ENCODE data around the gene MYZAP. TPM values are rescaled to one million over a fixed set of nuclear protein-coding genes. Genes with fewer than 3 reads are reported as not detected.

Gene MYZAP
- polyA plus RNA-seq, 2 of the 4 experiments (the other 2 are of a cell fraction), result 1.2 to 2.4 TPM

DNA sequence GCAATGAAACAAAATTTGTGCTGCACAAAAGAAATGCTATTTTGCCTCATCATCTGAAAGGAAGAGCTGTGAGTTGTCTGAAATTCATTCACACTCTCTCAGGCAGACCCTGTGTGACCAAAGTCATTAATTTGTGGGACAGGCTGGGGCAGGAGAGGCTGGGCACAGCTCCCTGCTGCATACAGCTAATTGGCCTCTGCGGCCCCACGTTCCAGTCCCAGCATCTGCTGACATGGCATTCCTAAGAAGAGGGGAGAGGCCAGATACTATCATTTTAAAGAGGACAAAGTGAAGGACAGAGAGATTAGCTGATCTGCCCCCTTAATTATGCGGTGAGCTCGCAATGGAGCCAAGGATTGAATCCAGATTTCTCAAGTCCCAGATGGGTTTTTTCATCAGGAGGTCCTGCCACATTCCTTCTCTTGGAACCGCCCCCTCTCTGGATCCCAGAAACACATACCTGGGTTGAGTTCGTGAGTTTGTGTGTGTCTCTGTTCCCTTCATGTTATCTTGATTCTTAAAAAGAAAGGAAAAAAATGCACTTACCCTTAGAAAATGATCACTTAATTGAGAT, 139.9 kb downstream of the MYZAP start:
- TF ChIP-seq ZNF302 (CRISPR knock-in tag; IDR thresholded peaks at IDR 0.05), result no peak
- TF ChIP-seq MAFK (IDR thresholded peaks at IDR 0.05; ENCODE audit: partially characterized antibody), result peak; percentile 82
- ChIA-PET CTCF (interaction anchor here (0.6 to 14.9 kb wide), 36 partner anchors 8 to 1798 kb away, joined by 3 to 197 read pairs (median 4); no protein-coding TSS in a partner anchor), POLR2A (interaction anchor here (0.6 kb wide), 1 partner anchor 1190 kb away, joined by 3 read pairs; no protein-coding TSS in a partner anchor)
- Histone ChIP-seq H3K4me3 (no peak overlapping the region), H3K9me3 (no peaks in the 10 kb centered on the region; the same call in 2 of the 3 replicates), H3K4me1 (no peaks in the 10 kb centered on the region), H3K4me2 (no peak overlapping the region), H3K27ac (no peak overlapping the region)
- WGBS (ENCODE audit: missing lambda C conversion rate), result 80% methylated on average over 6 of the region's 6 CpGs
- no peak for DNase-seq (ENCODE audit: low read depth in 1 of 2, low spot score in 1 of 2)
- FAIRE-seq, result no peak
- no peak for ATAC-seq

DNA sequence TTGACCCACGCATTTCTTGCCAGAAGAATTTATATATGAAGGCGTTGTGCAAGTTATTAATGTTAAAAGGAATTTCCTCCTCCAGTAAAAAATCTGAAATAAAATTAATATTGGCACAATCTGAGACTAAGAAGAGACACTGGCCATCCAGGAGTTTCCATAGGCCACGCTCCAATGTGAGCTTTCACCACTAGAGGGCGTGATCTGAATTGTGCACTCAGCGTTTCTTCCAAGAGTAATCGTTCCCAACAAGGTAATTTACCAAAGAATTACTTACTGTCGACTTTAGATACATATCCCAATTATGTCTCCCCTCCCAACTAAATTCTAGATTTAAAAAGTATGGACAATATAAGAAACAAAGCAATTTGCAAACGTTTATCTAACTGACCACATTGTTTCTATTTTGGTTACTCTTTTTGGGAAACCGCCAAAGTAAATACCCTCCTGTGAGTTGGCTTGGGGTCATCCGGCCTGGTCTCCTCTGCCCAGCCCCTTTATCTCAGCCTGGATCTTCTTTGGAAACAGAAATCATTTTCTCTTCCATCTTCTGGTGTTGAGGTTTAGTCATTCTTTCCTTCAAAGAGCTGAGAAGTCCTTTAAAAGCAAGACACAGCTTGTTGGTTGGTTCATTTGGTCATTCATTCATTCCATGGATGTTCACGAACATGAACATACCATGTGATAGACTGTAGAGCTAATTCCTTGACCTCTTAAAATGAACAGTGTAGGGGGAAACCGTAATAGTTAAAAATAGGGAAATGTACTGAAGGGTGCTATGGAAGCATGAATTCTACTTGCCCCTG, 141.0 kb downstream of the MYZAP start:
- ATAC-seq (peak; percentile 81 to 93), DNase-seq (ENCODE audit: low read depth in 1 of 2, low spot score in 1 of 2) (peak; percentile 46 to 64), FAIRE-seq (peak; percentile 95)
- WGBS (ENCODE audit: missing lambda C conversion rate), result 22% methylated on average over 12 of the region's 12 CpGs
- peaks cover 5% of the 10 kb centered on the region; the same call in 2 of the 3 replicates for H3K9me3 ChIP-seq
- H3K4me2 ChIP-seq, result peak overlapping the region; percentile 30; the same call in 2 of the 3 replicates
- CTCF ChIA-PET, result interaction anchor here (0.5 to 14.9 kb wide), 51 partner anchors 9 to 1797 kb away, joined by 3 to 197 read pairs (median 4); no protein-coding TSS in a partner anchor
- no peaks in the 10 kb centered on the region for H3K4me1 ChIP-seq
- H3K27ac ChIP-seq, result no peak overlapping the region
- POLR2A ChIA-PET, result interaction anchor here (1.4 kb wide), 1 partner anchor 26 kb away, joined by 3 read pairs; the partner anchor contains the start of gene POLR2M
- H3K4me3 ChIP-seq, result no peak overlapping the region
- peak; percentile 97 for TF ChIP-seq MAFK (IDR thresholded peaks at IDR 0.05; ENCODE audit: partially characterized antibody)
- peak; percentile 57 to 61 for TF ChIP-seq RAD21 (conservative IDR thresholded peaks at IDR 0.05 in 1 of 2, IDR thresholded peaks at IDR 0.05 in 1 of 2)
- TF ChIP-seq, protein P1, sequence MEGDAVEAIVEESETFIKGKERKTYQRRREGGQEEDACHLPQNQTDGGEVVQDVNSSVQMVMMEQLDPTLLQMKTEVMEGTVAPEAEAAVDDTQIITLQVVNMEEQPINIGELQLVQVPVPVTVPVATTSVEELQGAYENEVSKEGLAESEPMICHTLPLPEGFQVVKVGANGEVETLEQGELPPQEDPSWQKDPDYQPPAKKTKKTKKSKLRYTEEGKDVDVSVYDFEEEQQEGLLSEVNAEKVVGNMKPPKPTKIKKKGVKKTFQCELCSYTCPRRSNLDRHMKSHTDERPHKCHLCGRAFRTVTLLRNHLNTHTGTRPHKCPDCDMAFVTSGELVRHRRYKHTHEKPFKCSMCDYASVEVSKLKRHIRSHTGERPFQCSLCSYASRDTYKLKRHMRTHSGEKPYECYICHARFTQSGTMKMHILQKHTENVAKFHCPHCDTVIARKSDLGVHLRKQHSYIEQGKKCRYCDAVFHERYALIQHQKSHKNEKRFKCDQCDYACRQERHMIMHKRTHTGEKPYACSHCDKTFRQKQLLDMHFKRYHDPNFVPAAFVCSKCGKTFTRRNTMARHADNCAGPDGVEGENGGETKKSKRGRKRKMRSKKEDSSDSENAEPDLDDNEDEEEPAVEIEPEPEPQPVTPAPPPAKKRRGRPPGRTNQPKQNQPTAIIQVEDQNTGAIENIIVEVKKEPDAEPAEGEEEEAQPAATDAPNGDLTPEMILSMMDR (IDR thresholded peaks at IDR 0.05), result peak; percentile 94
- TF ChIP-seq POLR2AphosphoS2 (conservative IDR thresholded peaks at IDR 0.05; ENCODE audit: low read length), result no peak
- TF ChIP-seq, protein P2, sequence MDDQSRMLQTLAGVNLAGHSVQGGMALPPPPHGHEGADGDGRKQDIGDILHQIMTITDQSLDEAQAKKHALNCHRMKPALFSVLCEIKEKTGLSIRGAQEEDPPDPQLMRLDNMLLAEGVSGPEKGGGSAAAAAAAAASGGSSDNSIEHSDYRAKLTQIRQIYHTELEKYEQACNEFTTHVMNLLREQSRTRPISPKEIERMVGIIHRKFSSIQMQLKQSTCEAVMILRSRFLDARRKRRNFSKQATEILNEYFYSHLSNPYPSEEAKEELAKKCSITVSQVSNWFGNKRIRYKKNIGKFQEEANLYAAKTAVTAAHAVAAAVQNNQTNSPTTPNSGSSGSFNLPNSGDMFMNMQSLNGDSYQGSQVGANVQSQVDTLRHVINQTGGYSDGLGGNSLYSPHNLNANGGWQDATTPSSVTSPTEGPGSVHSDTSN (IDR thresholded peaks at IDR 0.05), result no peak
- peak; percentile 67 for TF ChIP-seq SMC3 (IDR thresholded peaks at IDR 0.05)
- peak; percentile 76; the same call in 1 of the 2 replicates for TF ChIP-seq FOXS1 (CRISPR knock-in tag; IDR thresholded peaks at IDR 0.05)

DNA sequence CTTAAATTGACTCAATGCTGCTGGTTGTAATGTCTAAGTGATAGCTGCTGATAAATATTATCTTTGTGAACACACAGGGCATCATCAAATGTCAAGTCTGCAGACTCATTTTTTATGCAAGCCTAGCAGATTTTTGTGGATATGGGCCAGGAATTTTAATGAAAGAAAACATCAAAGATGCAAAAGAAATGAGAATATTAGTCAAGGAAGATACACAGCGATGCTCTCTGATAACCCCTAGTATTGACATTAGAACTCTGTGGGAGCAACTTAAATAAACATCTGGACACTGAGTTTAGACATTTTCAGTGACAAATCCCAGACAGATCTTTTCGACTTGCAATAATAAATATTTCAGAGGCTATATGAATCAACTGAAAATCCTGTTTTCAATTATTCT, 143.2 kb downstream of the MYZAP start:
- ChIA-PET POLR2A (interaction anchor here (1.9 kb wide), 1 partner anchor 28 kb away, joined by 7 read pairs; the partner anchor contains the start of gene POLR2M), CTCF (interaction anchor here (3.7 to 14.9 kb wide), 3 partner anchors 11 to 14 kb away, joined by 13 to 197 read pairs (median 36); no protein-coding TSS in a partner anchor)
- no peak overlapping the region for H3K27ac ChIP-seq
- WGBS (ENCODE audit: missing lambda C conversion rate), result 32% methylated on average over 2 of the region's 2 CpGs
- TF ChIP-seq, protein P3, sequence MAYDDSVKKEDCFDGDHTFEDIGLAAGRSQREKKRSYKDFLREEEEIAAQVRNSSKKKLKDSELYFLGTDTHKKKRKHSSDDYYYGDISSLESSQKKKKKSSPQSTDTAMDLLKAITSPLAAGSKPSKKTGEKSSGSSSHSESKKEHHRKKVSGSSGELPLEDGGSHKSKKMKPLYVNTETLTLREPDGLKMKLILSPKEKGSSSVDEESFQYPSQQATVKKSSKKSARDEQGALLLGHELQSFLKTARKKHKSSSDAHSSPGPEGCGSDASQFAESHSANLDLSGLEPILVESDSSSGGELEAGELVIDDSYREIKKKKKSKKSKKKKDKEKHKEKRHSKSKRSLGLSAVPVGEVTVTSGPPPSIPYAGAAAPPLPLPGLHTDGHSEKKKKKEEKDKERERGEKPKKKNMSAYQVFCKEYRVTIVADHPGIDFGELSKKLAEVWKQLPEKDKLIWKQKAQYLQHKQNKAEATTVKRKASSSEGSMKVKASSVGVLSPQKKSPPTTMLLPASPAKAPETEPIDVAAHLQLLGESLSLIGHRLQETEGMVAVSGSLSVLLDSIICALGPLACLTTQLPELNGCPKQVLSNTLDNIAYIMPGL (CRISPR knock-in tag; IDR thresholded peaks at IDR 0.05; ENCODE audit: borderline replicate concordance), result no peak
- TF ChIP-seq HEYL (CRISPR knock-in tag; IDR thresholded peaks at IDR 0.05) (no peak), JUNB (IDR thresholded peaks at IDR 0.05) (no peak), MAFK (IDR thresholded peaks at IDR 0.05; ENCODE audit: partially characterized antibody) (peak; percentile 90)
- H3K4me1 ChIP-seq, result no peaks in the 10 kb centered on the region
- no peak for ATAC-seq
- no peak for DNase-seq (ENCODE audit: low read depth in 1 of 2, low spot score in 1 of 2)
- H3K9me3 ChIP-seq, result peaks cover 5% of the 10 kb centered on the region; the same call in 2 of the 3 replicates
- no peak overlapping the region for H3K4me2 ChIP-seq
- FAIRE-seq, result no peak
- no peak overlapping the region for H3K4me3 ChIP-seq

Other genes with a start within 250 kb of the MYZAP start
- 1.8 and 2.3 TPM in 2 replicates for gene CGNL1, start 215.4 kb upstream of the MYZAP start, polyA plus RNA-seq (2011; rRNA removed)
- gene CGNL1, start 215.4 kb upstream of the MYZAP start, polyA plus RNA-seq (2017; fragmentation: RNase III; extraction: RNeasy Plus Mini Kit Qiagen cat#74134 plus additional on column Dnase treatment), result 1.4 to 1.8 TPM (median 1.6 TPM) in 3 replicates
- gene POLR2M, start 114.8 kb downstream of the MYZAP start, polyA plus RNA-seq (2011; rRNA removed), result 99.6 and 107 TPM in 2 replicates
- gene POLR2M, start 114.8 kb downstream of the MYZAP start, polyA plus RNA-seq (2017; fragmentation: RNase III; extraction: RNeasy Plus Mini Kit Qiagen cat#74134 plus additional on column Dnase treatment), result 63.2 to 67.9 TPM (median 65.0 TPM) in 3 replicates